Measurements from ENCODE around the gene EXOSC2.

The EXOSC2 gene

GRCh38 chr9:130696996-130697395 is 3.4 kb downstream of the EXOSC2 start:
- no peak for DNase-seq (ENCODE audit: low spot score)

- DNase-seq (ENCODE audit: low spot score) = no peak
These were observed 4.9 kb downstream of the EXOSC2 start for GRCh38 chr9:130698514-130698913.

GRCh38 chr9:130699047-130699446 is 5.5 kb downstream of the EXOSC2 start:
- no peak for DNase-seq (ENCODE audit: low spot score)

- DNase-seq (ENCODE audit: low spot score) = peak; percentile 78
These were observed 7.8 kb downstream of the EXOSC2 start for GRCh38 chr9:130701059-130702022.

- DNase-seq (ENCODE audit: low spot score) = no peak
These were observed 9.9 kb downstream of the EXOSC2 start for GRCh38 chr9:130703501-130703900.

- DNase-seq (ENCODE audit: low spot score) = no peak
These were observed 13.8 kb downstream of the EXOSC2 start for GRCh38 chr9:130707225-130707976.

- DNase-seq (ENCODE audit: low spot score) = no peak
These were observed 17.3 kb downstream of the EXOSC2 start for GRCh38 chr9:130710822-130711352.

- no peak for DNase-seq (ENCODE audit: low spot score)
These were observed 17.9 kb downstream of the EXOSC2 start for GRCh38 chr9:130711469-130711868.

GRCh38 chr9:130712564-130713285 is 19.1 kb downstream of the EXOSC2 start:
- DNase-seq (ENCODE audit: low spot score) = peak; percentile 97

GRCh38 chr9:130713286-130713960 is 19.8 kb downstream of the EXOSC2 start:
- no peak for DNase-seq (ENCODE audit: low spot score)

- no peak for DNase-seq (ENCODE audit: low spot score)
These were observed 21.1 kb downstream of the EXOSC2 start for GRCh38 chr9:130714586-130715110.

- DNase-seq (ENCODE audit: low spot score) = no peak
These were observed 21.7 kb downstream of the EXOSC2 start for GRCh38 chr9:130715270-130715669.

GRCh38 chr9:130718562-130718961 is 25.0 kb downstream of the EXOSC2 start:
- DNase-seq (ENCODE audit: low spot score) = no peak

GRCh38 chr9:130720762-130721161 is 27.2 kb downstream of the EXOSC2 start:
- no peak for DNase-seq (ENCODE audit: low spot score)

- no peak for DNase-seq (ENCODE audit: low spot score)
These were observed 35.1 kb downstream of the EXOSC2 start for GRCh38 chr9:130728721-130729120.

- DNase-seq (ENCODE audit: low spot score) = no peak
These were observed 35.6 kb downstream of the EXOSC2 start for GRCh38 chr9:130729145-130729544.

- DNase-seq (ENCODE audit: low spot score) = no peak
These were observed 37.8 kb downstream of the EXOSC2 start for GRCh38 chr9:130731355-130731754.

GRCh38 chr9:130732136-130732535 is 38.6 kb downstream of the EXOSC2 start:
- DNase-seq (ENCODE audit: low spot score) = no peak

GRCh38 chr9:130732793-130733221 is 39.2 kb downstream of the EXOSC2 start:
- DNase-seq (ENCODE audit: low spot score) = no peak

- DNase-seq (ENCODE audit: low spot score) = no peak
These were observed 42.0 kb downstream of the EXOSC2 start for GRCh38 chr9:130735566-130735965.

- no peak for DNase-seq (ENCODE audit: low spot score)
These were observed 43.3 kb downstream of the EXOSC2 start for GRCh38 chr9:130736834-130737233.

All from AG08396 (cell line).